ENCODE measurements around the gene CFAP97D2.

GRCh38 chr13:114142640-114143490 is 36.2 kb upstream of the CFAP97D2 start:
- TF ChIP-seq, protein P1, sequence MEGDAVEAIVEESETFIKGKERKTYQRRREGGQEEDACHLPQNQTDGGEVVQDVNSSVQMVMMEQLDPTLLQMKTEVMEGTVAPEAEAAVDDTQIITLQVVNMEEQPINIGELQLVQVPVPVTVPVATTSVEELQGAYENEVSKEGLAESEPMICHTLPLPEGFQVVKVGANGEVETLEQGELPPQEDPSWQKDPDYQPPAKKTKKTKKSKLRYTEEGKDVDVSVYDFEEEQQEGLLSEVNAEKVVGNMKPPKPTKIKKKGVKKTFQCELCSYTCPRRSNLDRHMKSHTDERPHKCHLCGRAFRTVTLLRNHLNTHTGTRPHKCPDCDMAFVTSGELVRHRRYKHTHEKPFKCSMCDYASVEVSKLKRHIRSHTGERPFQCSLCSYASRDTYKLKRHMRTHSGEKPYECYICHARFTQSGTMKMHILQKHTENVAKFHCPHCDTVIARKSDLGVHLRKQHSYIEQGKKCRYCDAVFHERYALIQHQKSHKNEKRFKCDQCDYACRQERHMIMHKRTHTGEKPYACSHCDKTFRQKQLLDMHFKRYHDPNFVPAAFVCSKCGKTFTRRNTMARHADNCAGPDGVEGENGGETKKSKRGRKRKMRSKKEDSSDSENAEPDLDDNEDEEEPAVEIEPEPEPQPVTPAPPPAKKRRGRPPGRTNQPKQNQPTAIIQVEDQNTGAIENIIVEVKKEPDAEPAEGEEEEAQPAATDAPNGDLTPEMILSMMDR (IDR thresholded peaks at IDR 0.05; ENCODE audit: poor library complexity): no peak
- TF ChIP-seq EZH2 (IDR thresholded peaks at IDR 0.05; ENCODE audit: borderline replicate concordance) (no peak), EZH2phosphoT487 (IDR thresholded peaks at IDR 0.05; ENCODE audit: low read depth, severe bottlenecking, unreplicated experiment) (no peak)
